GM18511 (cell line): ENCODE measurements around the gene APRT.

Experiments
- ATAC-seq: cut with Tn5 transposase; IDR thresholded peaks from one replicate; pipeline ENCODE4 v1.9.1; 2021; ENCODE audit warnings: mild to moderate bottlenecking, moderate library complexity; ENCODE audit not compliant: unreplicated experiment

APRT gene

DNA sequence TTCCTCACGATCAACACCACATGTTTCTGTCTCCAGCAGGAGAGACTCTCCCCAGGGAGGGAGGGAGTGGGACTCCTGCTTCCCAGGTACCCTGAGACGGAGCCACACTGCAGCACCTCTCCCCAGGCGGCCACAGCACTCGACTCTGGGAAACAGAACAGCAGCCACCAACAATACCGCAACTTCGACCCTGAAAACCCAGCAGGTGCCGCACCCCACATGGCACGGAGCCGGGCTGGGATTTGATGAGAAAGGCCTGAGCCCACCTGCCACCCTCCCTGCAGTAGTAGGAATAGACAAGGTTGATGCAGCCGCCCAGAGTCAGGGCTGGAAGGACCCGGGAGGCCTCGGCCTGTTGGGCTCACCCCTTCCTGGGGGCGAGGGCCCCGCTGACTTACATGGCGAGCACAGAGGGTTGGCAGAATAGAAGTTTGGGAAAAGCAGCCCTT is 30.6 kb upstream of the APRT start:
- no peak for ATAC-seq

DNA sequence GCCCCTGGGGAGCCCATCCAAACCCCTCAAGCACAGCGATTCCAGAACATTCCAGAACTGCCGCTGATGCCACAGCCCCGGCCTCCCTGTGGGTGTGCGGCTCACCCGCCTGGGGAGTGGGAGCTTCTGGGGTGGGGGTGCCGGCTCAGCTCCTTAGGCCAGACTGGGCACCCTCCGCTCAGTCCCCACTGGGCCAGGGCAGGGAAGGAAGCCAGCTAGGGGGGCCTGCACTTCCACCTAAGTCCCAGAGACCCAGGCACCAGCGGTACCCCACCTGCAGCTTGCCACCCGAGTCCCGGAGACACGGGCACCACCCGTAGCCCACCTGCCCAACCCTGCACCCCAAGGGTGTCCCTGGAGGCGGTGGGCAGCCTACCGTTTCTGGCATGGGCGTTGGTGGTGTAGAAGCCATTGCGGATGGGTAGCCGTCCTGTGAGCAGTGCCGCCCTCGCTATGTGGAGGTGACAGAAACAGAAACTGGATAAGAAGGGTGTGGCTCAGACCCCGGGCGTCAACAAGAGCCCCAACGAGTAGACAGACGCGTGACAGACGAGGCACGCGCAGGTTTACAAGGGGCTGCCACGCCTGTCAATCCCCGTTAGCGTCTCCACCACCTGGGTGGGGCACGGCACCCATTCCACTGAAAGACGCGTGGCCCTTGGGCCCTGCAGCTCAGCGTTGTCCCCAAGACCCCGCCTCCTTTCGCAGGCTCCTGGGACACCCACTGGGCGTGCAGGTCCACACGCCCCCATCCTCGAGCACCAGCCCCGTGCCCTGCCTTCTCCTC is 30.0 kb upstream of the APRT start:
- no peak for ATAC-seq

DNA sequence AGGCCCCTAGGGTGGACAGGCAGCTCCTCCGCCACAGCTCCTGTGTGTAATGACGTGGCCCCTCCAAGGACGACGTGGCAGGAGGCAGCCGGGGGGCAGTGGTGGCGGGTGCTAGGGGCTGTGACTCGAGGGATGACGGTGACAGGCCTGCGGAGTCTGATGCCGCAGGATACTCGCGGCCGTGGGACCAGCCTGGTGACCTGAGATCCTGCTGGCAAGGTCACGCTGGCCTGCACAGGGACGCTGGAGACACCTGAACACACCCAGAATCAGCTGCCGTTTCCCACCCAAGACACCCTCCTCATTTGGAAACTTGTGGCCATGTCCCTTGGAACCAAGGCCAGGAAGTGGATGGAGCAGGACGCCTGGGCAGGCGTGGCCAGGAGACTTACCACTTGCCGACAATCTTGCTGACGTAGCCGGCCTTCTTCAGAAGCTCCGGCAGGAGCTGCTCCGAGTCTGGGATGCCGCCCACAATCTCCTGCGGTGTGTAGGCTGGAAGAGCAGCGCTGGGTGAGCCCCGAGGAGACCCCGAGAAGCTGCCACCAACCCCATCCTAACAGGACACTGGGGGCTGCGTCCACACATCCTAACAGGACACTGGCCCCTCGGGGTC is 29.0 kb upstream of the APRT start:
- no peak for ATAC-seq

DNA sequence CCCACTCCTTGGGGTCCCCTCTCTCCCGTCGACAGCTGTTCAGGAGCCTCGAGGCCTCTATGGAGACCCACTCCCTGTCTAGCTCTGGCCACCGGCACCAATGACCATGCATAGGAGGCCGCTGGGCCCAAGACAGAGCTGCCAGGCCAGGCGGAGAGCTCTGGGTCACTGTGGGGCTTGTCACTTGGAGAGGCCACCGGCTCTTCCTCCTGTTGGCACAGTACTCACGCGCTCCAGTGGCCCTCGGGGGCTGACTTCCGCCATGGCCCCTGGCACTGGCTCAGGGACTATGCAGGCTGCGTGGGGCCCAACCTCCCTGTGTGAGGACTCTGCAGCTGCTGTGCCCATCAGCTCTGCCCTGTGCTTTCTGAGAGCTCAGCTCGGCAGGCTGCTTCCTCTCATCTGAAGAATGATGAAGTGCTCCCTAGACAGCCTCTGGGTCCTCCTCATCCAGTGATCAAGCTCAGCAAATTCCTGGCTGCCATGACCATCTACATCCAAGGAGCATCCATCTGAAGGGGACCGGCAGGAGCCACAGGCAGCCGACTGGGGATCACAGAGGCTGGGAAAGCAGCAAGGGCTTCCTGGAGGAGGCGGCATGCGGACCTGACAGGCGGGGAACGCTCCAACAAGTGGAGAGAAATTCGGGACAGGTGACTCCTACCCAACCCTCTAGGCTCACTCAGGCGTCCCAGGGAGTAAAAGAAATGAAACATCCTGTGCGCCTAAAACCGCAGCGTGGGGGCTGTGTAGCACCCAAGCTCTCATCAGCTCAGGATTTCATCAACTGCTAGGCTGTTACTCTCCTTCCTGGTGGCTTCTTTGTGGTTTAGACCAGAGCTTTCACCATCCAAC is 28.2 kb upstream of the APRT start:
- ATAC-seq: no peak

DNA sequence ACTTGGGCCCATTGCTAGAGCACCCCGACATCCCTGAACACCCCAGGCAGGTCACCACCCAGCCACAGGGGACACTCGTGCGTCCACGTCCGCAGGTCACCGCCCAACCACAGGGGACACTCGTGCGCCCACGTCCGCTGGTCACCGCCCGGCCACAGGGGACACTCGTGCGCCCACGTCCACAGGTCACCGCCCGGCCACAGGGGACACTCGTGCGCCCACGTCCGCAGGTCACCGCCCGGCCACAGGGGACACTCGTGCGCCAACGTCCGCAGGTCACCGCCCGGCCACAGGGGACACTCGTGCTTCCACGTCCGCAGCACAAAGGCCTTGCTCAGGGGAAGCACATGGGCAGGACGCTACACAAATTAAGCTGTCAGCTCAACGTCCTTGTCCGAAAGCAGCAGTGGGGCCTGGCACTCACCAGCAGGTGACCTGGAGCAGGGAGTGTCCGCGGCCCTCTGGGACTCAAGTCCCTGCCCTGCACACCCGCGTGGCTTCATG is 27.4 kb upstream of the APRT start:
- no peak for ATAC-seq

DNA sequence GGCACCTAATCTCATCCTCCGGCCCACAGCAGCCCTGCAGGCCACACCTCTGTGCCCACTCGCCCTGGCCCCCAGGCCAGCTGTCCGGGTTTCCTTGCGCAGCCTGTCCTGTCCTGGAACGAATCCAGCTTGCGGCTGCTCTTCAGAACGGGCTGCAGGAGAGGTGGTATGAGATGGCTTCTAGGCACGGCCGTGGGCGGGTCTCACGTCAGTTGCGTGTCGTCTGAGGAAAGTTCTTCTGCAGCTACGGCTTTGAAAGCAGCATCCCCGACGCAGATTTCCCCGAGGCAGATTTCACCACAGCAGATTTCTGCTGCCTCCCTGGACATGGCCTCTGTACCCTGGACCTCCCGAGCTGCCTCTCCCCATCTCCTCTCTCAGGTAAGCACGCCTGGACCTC is 26.8 kb upstream of the APRT start:
- ATAC-seq: no peak

DNA sequence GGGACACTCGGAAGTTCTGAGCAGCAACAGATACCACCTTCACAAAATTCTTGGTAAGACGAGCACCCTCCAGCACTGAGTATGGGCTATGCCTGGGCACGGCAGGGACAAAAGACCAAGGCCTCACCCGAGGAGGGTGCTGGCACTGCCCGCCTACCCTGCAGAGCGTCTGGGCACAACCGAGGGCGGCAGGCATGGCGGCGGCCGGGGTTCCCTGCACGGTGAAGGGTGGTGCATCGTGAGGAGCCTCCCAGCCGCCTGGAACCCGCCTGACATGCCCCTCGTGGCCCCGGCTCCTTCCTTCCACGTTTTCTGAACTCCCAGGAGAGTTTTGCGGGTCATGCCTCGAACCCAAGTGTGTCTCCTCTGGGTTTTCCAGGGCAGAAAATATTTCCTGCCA is 26.1 kb upstream of the APRT start:
- ATAC-seq: no peak

DNA sequence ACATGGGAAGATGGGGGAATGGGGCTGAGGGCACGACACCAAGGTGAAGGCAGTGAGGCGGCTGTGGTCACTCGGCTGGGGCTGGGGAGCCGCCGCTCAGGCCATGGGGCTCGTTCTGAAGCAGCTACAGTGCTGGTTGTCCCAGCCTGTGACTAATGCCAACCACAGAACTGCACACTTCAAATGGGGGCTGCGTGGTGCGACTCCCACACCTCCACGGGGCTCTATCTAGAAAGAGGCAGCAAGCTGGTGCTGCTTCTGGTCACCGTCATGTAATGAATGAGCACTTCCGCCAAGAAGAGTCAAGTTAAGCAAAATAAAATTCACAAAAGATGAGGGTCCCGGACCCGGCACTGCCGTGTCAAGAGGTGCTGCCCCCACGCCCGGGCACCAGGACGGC is 25.1 kb upstream of the APRT start:
- no peak for ATAC-seq

DNA sequence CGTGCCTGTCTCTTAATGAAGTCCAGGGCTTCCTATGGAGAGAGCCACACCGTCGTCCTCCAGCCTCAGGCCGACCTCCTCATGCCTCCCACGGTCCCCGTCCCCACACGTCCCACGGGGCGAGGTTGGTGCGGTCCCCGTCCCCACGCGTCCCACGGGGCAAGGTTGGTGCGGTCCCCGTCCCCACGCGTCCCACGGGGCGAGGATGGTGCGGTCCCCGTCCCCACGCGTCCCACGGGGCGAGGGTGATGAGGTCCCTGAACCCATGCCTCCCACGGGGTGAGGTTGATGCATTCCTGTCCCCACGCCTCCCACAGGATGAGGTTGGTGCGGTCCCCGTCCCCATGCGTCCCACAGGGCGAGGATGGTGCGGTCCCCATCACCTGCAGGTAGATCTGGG is 24.1 kb upstream of the APRT start:
- ATAC-seq: no peak

DNA sequence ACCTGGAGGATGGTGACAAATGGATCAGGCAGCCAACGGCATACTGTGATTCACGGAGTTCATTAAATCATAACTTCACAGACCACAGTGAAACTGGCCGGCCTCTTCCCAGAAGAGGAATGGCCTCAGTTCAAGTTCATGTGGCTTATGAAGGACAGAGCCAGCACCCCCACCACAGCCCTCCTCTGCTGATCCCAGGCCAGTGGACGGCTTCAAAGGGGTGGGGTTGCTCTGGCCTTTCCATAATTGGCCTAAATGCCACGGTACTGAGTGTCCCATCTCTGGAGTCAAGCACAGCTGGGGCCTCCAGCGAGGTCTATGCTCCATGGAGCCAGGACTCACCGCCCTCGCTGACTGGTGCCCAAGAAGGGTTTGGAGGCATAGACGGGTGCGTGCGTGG is 23.7 kb upstream of the APRT start:
- no peak for ATAC-seq

DNA sequence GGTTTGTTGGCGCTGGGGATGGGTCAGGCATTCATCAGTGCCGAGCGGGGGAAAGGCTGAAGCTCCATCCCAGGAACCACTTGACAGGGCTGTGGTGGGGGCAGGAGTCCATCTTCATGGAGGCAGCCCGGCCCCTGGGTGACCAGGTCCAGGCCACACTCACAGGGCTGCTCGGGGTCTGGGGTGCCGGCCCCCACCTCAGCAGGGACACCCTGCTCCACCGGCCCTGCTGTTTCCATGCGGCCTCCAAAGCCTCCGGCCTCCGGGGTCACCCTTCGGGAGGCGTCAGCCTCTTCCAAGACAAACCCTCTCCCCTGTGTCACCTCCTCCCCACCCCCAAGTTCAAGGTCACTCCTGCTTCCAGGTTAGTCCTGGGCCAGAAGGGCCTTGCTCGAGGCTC is 22.9 kb upstream of the APRT start:
- no peak for ATAC-seq

DNA sequence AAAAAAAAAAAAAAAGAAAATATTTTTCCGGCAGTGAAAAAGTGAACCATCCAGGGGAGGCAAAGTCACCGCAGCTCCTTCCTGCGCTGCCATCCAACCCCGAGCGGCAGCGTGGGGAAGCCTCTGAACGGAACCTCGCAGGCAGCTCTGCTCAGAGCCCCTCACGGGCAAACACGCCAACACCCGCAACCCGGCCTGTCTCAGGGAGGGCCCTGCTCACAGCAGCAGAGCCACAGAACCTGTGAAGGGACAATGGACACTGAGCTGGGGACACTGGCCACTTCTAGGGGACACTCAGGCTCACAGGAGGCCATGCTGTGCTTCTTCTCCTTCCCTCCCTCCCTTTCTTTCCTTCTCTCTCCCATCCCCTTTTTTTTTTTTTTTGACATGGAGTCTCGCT is 21.4 kb upstream of the APRT start:
- no peak for ATAC-seq

DNA sequence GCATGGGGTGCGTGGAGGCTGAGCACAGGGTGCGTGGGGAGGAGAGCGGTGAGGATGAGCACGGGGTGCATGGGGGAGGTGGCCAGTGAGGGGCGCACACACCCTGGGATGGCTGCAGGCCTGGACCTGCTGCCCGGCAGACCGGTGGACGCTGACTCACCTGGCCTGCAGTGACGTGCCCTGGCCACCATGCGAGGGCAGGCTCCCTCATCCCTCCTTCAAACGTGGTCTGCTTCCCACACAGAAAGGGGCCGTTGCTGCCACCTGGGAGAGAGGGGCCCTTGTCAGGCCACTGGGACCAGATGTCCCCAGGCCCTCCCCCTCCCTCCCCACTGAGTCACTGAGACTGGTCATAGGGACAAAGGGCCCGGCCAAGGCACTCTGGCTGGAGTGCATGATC is 20.1 kb upstream of the APRT start:
- ATAC-seq: no peak

DNA sequence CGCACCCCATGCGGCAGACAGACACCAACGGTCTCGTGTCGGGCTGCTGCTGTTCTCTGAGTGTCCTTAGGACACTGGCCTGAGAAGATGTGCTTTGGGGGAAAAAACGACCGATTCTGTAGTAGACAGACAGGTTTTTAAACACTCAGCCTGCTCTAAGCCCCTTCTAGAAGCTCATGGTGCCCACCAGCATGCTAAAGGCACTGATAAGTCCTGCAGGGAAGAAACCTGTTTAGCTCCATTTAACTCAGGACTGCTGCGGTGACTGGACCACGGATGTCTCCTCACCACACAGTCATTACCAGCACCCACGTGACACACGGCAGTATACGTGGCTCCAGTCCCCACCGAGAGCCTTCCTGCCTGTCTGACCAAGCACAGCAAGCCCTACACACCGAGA is 19.1 kb upstream of the APRT start:
- no peak for ATAC-seq

DNA sequence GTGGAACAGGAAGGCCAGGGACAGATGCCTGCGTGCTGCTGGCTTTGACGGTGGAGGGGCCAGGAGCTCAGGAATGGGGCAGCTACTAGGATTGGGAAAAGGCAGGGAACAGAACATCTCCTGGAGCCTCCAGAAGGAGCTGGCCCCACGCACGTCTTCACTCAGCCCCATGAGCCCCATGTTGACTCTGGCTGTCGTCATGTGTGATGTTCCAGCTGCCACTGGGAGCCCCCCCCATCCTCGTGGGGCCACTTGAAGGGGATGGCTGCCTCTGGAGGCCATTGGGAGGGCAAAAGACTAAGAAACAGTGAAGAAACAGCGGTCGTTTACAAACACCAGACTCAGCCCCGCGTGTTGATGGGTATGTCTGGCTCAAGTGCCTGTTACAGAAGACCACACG is 18.5 kb upstream of the APRT start:
- ATAC-seq: no peak

DNA sequence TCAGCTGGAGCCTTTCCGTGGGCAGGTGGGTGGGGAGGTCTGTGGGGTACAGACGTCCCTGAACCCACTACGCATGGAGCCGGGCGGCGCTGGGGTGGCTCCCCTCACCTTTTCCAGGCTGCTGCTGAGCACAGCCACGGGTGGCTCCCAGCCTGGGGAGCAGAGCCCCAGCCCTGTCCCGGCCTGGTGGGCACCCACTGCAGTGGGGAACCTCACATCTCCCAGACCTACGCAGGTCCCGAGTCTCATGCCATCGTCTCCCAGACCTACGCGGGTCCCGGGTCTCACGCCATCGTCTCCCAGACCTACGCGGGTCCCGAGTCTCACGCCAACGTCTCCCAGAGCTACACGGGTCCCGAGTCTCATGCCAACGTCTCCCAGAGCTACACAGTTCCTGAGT is 17.0 kb upstream of the APRT start:
- no peak for ATAC-seq

DNA sequence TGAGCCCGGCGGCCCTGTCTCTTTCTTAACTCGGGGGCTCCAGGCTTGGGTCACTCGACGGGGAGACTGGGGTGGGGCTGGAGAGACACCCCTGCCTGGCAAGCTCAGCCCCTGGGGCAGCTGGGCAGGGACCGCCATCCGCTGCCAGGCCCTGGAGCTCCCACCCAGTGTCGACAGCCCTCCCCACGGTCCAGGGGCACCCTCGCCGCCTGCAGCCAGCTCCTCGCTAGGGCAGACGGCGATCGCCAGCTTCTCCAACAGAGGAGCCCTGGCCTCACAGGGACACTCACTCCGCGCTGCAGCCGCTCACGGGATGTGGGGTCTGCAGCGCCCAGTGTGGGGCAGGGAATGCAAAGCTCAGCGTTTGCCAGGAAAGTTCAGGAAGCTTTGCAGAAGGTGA is 16.0 kb upstream of the APRT start:
- ATAC-seq: no peak

DNA sequence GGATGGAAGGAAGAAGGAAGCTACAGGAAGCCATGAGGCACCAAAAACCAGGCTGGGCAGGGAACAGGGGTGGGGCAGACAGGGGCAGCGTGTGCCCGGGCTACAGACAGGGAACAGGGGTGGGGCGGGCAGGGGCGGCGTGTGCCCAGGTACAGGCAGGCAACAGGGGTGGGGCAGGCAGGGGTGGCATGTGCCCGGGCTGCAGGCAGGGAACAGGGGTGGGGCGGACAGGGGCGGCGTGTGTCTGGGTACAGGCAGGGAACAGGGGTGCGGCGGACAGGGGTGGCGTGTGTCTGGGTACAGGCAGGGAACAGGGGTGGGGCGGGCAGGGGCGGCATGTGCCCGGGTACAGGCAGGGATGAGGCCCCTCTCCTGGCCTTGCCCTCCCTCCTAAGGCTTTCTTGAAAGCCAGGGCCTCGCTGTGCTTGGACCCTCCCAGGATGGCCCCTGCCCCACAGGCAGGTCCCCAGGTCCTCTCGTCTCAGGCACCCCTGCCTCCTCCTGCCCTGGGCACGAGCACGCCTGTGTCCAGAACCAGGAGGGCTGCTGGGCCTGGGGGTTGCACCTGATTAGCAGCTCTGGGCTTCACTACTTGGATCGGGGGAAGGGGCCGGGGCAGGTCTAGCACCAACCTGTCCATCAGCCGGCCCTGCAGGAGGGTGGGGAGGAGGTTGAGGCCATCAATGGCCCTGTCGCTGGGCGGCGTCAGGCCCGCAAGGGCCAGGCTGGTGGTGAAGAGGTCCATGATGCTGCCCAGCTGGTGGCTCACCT is 14.5 kb upstream of the APRT start:
- no peak for ATAC-seq

DNA sequence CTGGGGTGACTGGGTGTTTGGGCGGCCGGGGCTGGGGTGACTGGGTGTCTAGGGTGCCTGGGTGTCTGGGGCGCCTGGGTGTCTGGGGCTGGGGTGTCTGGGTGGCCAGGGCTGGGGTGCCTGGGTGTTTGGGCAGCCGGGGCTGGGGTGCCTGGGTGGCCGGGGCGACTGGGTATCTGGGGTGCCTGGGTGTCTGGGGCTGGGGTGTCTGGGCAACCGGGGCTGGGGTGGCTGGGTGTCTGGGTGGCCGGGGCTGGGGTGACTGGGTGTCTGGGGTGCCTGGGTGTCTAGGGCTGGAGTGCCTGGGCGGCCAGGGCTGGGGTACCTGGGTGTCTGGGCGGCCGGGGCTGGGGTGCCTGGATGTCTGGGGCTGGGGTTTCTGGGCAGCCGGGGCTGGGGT is 13.4 kb upstream of the APRT start:
- no peak for ATAC-seq

DNA sequence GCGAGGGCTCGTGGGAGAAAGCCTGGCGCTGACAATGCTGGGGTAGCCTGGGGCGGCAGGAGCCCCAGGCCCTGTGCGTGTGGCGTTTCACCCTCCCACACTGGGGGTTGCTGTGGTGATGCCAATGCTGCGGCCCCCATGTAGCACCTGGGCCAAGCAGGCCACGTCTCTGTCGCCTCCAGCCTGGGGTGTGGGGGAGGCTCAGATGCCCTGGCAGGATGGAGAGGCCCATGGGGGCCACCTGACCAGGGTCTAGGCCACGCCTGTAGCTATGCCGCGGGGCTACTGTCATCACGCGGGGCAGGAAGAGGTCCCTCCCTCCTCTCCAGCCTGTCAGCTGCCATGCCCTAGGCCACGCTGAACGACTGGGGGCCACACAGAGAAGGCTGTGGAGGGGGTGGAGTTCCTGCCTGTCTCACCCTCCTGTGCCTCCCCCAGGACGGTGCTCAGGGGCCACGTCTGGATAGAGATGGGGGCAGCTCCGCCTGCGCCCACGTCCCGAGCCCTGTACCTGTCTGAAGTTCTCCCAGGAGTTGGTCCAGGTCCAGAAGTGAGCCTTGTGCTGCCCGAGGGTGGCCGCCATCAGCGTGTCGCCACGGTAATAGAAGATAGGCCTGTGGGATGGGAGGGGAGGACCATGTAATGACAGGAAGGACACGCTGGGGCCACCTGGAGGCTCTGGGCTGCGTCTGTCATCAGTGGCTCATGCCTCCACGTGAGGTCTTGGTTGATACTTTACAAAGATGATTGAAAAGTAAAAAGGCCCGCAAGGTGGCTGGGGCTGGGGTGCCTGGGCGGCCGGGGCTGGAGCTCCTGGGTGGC is 12.7 kb upstream of the APRT start:
- ATAC-seq: no peak
